Testis (tissue), 3 donors: ENCODE data around the gene COL23A1. TPM values are rescaled to one million over a fixed set of nuclear protein-coding genes. Genes with fewer than 3 reads are reported as not detected.

Experiments
- DNase-seq: peaks from one replicate; pipeline ENCODE4 v3.0.0-alpha.2; 2019
- H3K27ac ChIP-seq, 2 donors: fragments of 200-600 bp; sonication (generic); one replicate each; pipeline ENCODE4 v1.5.1; 2019
- H3K27me3 ChIP-seq: fragments of 200-600 bp; sonication (generic); one replicate; pipeline ENCODE4 v1.5.1; 2019
- H3K36me3 ChIP-seq: fragments of 200-600 bp; sonication (generic); one replicate; pipeline ENCODE4 v1.5.1; 2017; ENCODE audit warnings: low read depth; ENCODE audit errors: missing control alignments
- H3K4me1 ChIP-seq: fragments of 200-600 bp; sonication (generic); one replicate; pipeline ENCODE4 v1.5.1; 2019
- H3K4me3 ChIP-seq, 2 donors: fragments of 200-600 bp; sonication (generic); one replicate each; pipeline ENCODE4 v1.5.1; 2017 to 2019
- H3K9me3 ChIP-seq: fragments of 200-600 bp; sonication (generic); one replicate; pipeline ENCODE4 v1.5.1; 2017
- CTCF ChIP-seq, 3 experiments: fragments of 450-650 bp in 2 of 3; fragments of 200-600 bp in 1 of 3; sonication (generic) in 1 of 3; IDR thresholded peaks; one replicate each; pipeline ENCODE4 v1.5.1; 2016 to 2019; ENCODE audit warnings: antibody characterized with exemption in 3 of 3, mild to moderate bottlenecking in 2 of 3, moderate library complexity in 1 of 3
- POLR2A ChIP-seq: fragments of 450-650 bp; IDR thresholded peaks from one replicate; pipeline ENCODE4 v1.6.1; 2017; ENCODE audit warnings: antibody characterized with exemption, mild to moderate bottlenecking, moderate library complexity
- WGBS, 2 donors: methylation state at CpG; one replicate each; pipeline ENCODE4 v1.1.5; 2018; 5-methylcytosine and 5-hydroxymethylcytosine counted together
- intact Hi-C: fragments of 100-400 bp; cut with DNase I; formaldehyde crosslinking; loops from one replicate; pipeline ENCODE4 v1.15.1; 2023; ENCODE audit warnings: low total_unique reads
- polyA plus RNA-seq: library from polyadenylated mRNA; stranded (reverse); fragments of 350-450 nt; fragmentation: Illumina TruSeq; extraction: RNeasy Lipid Tissue Mini Kit (QIAGEN cat#74804); gene quantifications from one replicate; pipeline ENCODE4 v1.2.3, GENCODE V29; 2014; ENCODE audit warnings: low read depth, low replicate concordance; ENCODE audit not compliant: insufficient read depth
- total RNA-seq, 2 donors: library from RNA; depleted of rRNA; stranded (reverse); fragments of >200 nt; gene quantifications; one replicate each; pipeline ENCODE4 v1.2.3, GENCODE V29; 2016

COL23A1 gene
- total and polyA plus RNA-seq, 3 donors from 2014 or later: 4.3 to 5.5 (median 5.0) TPM

DNA sequence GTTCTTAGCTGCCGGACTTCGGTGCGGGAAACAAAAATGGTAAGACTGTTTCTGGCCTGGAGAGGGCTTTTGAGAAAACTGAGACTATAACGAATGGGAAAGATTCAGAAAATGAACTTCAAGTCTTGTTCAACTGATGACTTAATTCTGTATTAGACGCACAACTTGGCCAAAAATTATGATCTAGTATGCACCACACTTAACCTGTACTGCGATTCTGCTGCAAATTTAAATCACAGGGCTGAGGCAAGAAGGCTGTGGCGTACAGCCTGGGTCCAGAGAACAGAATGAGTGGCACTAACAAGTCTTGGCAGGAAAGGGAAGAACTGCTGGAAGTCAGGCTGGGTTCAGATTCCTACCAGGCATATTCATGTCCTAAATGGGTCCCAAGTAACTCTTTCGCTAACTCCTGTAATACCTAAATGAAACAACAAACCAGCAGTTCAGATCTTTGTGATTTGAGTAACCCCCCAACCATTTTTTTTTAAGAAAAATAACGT, 781 bp upstream of the COL23A1 start:
- peak overlapping the region; percentile 41 to 58 for H3K4me3 ChIP-seq
- no peak for TF ChIP-seq POLR2A
- no peak for TF ChIP-seq CTCF (IDR thresholded peaks at IDR 0.05)
- 22 to 26% methylated on average over 9 of the region's 9 CpGs for WGBS, 2 donors
- intact Hi-C loops: no loop called here
- no peaks in the 10 kb centered on the region for H3K9me3 ChIP-seq
- H3K27me3 ChIP-seq: no peaks in the 10 kb centered on the region
- peaks cover 5% of the 10 kb centered on the region for H3K4me1 ChIP-seq
- no peak for DNase-seq
- no peak overlapping the region for H3K27ac ChIP-seq
- H3K36me3 ChIP-seq: no peaks in the 10 kb centered on the region

DNA sequence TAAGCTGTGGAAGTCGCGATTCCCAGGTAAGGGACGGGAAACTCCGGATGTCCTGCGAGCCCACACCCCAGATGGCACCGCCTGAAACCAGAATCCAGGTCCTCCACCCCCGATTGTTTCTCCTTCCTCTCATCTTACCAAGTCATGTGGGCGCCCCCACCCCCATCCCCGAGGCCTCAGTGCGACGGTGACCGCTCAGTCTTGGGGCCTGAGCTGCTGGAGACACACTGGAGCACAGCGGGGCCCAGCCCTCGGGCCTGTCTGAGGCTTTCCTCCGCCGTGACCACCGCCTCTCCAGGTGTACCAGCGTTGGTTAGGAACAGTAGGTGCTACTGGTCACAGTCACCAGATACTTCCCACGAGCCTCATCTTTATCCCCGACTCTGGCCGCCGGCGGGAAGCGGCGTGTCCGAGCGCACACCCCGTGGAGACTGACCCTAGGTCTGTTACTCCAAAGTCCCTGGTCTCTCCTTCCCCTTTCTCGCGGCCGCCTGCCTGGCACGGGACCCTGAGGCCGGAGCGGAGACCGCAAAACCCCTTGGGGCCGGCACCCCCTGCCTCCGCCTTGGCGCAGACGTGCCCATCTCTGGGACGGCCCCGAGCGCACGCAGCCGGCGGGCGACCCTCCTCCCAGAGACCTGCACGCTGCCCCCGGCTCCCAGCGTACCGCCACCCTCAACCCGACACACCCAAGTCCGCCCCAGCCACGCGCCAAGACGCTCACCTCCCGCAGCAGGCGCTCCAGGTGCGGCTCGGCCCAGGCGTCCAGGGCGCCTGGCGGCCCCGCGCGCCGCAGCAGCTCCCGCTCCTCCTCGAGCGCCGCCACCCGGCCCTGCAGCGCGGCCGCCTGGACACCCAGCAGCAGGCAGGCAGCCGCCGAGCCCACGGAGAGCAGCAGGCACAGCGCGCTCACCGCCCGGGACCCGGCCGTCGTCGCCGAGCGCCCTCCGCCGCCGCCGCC, 733 bp downstream of the COL23A1 start:
- Histone ChIP-seq H3K27me3 (no peaks in the 10 kb centered on the region), H3K27ac (no peak overlapping the region), H3K4me3 (peak overlapping the region; percentile 35 to 41), H3K36me3 (no peaks in the 10 kb centered on the region), H3K4me1 (peaks cover 5% of the 10 kb centered on the region), H3K9me3 (no peaks in the 10 kb centered on the region)
- TF ChIP-seq POLR2A: no peak
- TF ChIP-seq CTCF (IDR thresholded peaks at IDR 0.05): peak in 1 of 3 experiments; percentile 25
- 11 to 29% methylated on average over 18 to 73 of the region's 91 CpGs for WGBS, 2 donors
- DNase-seq: peak; percentile 63
- intact Hi-C loops: loop anchor here (10.0 kb wide), 1 partner anchor 305 kb away; no protein-coding TSS in a partner anchor

DNA sequence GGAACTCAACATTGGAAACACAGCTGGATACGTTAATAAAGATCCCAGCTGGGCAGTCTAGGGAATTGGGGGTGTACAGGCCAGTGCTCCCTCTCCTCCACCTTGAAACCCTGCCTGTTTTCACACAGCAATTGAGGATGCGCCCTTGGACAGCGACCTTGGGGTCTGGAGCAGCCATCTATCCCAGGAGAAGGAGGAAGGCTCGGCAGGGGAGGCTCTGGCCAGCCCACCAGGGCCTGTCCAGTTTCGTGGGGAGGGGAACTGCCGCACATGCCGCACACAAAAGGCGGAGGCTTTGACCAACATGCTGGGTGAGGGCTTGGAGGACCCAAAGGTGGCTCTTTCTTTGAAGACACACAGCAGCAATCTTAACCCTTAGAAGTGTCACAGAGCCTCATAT, 1.4 kb downstream of the COL23A1 start:
- H3K4me3 ChIP-seq: no peak overlapping the region
- no peak overlapping the region for H3K27ac ChIP-seq
- no peak for DNase-seq
- peaks cover 5% of the 10 kb centered on the region for H3K4me1 ChIP-seq
- 43 to 61% methylated on average over 7 to 8 of the region's 8 CpGs for WGBS, 2 donors
- TF ChIP-seq POLR2A (no peak), CTCF (IDR thresholded peaks at IDR 0.05) (no peak)
- H3K27me3 ChIP-seq: no peaks in the 10 kb centered on the region
- intact Hi-C loops: loop anchor here (10.0 kb wide), 1 partner anchor 304 kb away; no protein-coding TSS in a partner anchor
- no peaks in the 10 kb centered on the region for H3K9me3 ChIP-seq
- no peaks in the 10 kb centered on the region for H3K36me3 ChIP-seq

- H3K4me3 ChIP-seq: no peak overlapping the region
- DNase-seq: no peak
- intact Hi-C loops: loop anchor here (10.0 kb wide), 1 partner anchor 303 kb away; no protein-coding TSS in a partner anchor
- H3K36me3 ChIP-seq: no peaks in the 10 kb centered on the region
- H3K4me1 ChIP-seq: peaks cover 5% of the 10 kb centered on the region
- no peak for TF ChIP-seq CTCF (IDR thresholded peaks at IDR 0.05)
- no peak for TF ChIP-seq POLR2A
- no peak overlapping the region for H3K27ac ChIP-seq
- H3K9me3 ChIP-seq: no peaks in the 10 kb centered on the region
- 56 to 62% methylated on average over 13 of the region's 13 CpGs for WGBS, 2 donors
- no peaks in the 10 kb centered on the region for H3K27me3 ChIP-seq
Measured at GRCh38 chr5:178587763-178588611, 2.2 kb downstream of the COL23A1 start.
